Brain pericyte (primary cell): ENCODE measurements around the gene NTSR1.

ENCODE experiments used
- DNase-seq: peaks from one replicate; pipeline ENCODE4 v3.0.0-alpha.2; 2012; ENCODE audit warnings: low read depth, low spot score

NTSR1 gene

GRCh38 chr20:62693524-62693922 is 15.1 kb upstream of the NTSR1 start:
- no peak for DNase-seq

GRCh38 chr20:62694106-62694505 is 14.5 kb upstream of the NTSR1 start:
- DNase-seq = no peak

- no peak for DNase-seq
These were observed 13.8 kb upstream of the NTSR1 start for GRCh38 chr20:62694868-62695267.

- no peak for DNase-seq
These were observed 12.9 kb upstream of the NTSR1 start for GRCh38 chr20:62695448-62696414.

DNA sequence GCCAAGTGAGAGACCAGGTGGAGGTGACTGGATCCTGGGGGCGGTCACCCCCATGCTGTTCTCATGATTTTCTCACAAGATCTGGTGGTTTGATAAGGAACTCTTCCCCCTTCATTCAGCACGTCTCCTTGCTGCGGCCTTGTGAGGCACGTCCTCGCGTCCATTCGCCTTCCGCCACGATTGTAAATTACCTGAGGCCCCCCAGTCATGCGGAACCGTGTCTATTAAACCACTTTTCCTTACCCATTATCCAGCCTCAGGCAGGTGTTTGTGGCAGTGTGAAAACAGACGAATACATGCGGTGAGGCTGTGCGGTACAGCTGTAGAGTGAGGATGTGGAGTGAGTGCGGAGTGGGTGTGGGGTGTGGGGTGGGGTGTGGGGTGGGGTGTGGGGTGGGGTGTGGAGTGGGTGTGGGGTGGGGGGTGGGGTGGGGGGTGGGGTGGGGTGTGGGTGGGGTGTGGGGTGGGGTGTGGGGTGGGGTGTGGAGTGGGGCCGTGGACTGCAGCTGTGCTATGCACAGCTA is 12.1 kb upstream of the NTSR1 start:
- no peak for DNase-seq

GRCh38 chr20:62696989-62697388 is 11.6 kb upstream of the NTSR1 start:
- DNase-seq = no peak

- DNase-seq = no peak
These were observed 11.1 kb upstream of the NTSR1 start for GRCh38 chr20:62697468-62697912.

DNA sequence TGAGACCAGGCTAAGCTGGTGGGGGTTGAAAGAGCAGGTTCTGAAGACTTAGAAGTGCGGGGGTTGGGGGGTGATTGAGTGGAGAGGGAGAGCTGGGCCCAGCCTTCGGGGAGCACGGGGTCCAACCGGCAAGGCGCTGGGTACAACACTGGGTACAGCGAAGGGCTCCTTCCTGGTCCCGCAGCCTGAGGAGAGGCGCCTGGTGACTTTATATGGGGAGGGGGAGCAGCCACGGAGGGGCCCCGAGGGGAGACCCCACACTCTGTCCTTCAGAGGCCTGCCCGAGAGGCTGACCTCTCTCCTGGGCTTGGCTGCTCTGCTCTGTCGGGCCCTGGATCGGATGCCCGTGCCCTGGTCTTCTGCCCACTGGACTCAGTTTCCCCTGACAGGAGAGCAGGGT is 10.4 kb upstream of the NTSR1 start:
- DNase-seq = no peak

- no peak for DNase-seq
These were observed 9.3 kb upstream of the NTSR1 start for GRCh38 chr20:62699296-62699695.

DNA sequence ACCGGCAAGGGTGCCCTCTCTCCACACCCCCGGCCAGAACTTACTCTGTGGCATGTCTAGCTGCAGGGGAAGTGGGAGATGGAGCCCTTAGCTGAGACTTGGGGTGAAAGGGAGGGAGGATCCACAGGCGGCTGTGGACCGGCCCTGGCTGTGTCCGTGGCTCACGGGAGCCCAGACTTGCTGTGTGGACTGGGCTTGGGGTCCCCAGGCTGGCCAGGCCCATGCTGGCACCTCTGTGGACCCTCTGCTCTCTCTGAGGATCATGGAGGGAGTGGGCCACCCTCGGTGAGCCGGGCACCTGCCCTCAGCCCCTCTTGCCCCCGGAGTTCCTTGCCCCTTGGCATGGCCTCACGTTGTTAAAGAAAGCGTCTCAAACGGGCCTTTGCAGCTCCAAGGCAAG is 8.9 kb upstream of the NTSR1 start:
- no peak for DNase-seq

DNA sequence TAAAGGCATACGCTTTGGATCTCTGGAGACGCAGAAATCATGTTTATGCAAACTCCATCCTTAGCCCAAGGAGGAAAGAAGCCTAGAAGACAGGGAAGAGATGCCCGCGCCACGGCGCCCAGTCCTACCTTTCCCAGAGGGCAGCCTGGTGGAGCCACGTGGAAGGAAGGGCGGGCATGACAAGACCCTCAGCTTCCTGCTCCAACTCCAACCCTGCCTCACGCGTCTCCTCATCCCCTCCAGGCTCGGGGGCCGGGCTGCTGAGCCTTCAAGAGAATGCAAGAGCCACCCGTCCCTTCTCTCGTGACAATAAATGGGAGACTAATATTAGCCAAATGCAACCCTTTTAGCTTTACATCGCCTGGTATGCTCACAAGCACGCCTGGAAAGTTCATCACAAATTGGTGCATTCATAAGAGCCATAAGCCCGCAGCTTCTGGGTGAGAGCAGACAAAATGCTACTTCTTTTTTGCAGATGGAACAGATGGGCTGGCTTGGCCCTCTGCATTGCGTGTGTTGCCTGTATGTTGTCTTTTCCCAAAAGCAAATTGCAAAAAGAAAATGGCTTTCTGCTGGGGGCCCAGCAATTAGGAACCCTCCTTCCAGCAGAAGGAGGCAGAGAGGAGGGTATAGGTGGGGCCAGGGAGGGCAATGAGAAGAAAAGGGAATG is 8.2 kb upstream of the NTSR1 start:
- no peak for DNase-seq

- DNase-seq = no peak
These were observed 7.2 kb upstream of the NTSR1 start for GRCh38 chr20:62701161-62702012.

DNA sequence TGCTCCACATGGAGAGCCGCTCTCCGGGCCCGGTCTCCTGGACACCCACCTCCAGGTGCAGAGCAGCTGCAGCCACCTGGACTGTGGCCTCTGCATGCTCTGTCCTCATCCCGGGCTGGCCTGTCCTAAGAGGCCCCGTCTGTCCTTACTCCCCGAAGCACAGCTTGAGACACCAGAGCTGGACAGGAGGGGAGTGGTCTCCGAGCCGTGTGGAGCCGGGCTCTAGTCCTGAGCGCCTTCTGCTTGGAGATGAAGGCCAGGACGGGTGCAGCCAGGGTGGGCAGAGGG is 6.7 kb upstream of the NTSR1 start:
- DNase-seq = no peak

DNA sequence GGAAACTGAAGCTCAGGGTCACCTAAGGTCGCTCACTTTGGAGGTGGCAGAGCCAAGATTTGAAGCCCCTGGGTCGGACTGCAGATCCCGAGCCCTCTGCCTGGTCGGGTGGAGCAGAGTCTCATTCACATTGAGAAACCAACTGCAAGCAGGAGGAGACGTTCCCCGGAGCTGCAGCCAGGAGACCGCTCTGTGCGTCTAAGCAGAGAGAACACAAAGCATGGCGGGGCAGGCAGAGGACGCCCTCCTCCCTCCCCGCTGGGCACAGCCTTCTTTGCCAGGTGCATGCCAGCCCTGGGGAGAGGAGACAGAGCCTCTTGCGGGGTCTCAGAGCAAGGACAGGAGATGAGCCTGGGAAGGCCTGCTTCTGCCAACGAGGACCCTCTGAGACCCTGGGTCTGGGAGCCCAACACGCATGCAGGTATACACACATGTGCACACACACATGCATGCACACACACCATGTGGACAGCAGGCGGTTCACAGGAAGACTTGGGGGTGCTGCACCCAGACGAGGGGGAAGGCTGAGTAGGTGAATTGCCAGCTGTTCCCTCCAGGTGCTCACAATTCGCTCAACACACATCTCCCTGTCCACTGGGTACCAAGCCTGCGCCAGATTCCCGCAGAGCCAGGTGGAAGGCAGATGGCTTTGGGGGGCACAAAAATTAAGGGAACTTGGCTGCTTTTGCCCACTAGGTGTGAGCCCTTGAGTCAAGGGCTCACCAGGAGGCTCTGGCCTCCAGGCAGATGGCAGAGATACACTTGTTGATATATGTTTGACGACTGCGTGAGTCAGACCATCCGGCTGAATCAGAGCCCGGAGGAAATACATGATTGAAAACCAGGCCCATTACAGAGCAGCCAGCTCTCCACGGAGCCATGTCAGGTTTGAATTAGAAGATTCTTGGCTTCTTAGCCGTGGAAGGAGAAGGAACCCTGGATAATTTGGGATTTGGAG is 5.5 kb upstream of the NTSR1 start:
- peak; percentile 27 for DNase-seq

DNA sequence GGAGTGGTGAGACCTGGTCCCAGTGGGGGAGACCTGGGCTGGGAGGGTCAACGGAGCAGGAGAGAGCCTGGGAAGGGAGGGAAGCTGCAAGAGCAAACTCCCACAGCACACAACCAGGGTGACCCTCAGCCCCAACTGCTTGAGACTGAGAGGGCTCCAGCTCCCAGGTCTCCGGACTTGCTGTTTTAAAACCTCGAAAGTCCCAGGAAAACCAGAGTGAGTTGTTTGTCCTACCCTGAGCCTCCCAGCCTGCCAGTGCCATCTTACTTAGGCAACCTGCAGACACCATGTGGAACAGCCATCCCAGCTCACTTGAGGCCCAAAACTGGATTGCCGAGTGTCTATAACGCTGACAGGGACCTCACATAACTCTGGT is 4.8 kb upstream of the NTSR1 start:
- no peak for DNase-seq

DNA sequence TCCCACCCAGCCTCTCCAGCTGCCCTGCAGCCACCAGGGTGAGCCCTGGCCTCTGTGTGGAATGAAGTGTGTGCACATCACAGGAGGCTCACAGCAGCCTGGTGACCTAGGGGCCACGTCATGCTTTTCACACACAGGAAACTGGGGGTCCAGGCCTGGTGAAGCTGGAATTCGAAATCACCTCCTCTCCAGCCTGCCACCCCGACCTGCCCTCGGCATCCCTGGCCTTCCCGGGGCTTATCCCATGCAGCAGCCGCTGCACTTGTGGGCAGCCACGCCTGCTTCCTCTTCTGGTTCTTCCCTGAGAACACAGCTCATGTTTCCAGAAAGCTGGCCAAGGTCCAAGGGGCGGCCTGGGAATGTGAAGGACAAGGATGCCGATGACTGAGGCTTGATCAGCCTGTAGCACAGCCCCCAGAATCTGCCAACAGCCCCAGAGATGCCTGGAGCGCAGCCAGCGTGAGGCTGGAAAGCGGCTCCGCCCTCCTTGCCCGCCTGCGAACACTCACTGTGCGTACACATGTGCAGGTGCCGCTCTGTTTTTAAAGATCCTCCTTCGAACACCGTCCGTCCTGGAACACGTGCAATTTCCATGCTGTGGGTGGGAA is 4.2 kb upstream of the NTSR1 start:
- DNase-seq = peak; percentile 49

DNA sequence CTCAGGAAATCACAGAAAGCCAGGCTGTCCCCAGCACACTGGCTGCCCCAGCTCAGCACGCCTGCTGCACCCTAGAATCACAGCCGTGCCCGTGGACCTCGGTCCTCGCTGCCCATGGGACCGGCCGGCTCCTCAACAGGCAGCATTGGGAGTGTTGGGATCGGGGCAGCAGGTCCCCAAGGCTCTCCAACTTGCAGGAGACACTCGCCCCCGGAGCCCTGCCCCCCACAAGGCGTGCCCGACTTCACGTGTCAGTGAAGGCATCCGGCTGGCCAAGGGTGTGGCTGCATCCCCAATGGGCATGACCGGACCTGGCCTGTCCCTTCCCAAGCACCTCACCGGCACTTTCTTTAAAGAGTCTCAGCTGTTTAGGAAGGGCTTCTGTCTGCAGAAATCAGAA is 3.0 kb upstream of the NTSR1 start:
- no peak for DNase-seq

DNA sequence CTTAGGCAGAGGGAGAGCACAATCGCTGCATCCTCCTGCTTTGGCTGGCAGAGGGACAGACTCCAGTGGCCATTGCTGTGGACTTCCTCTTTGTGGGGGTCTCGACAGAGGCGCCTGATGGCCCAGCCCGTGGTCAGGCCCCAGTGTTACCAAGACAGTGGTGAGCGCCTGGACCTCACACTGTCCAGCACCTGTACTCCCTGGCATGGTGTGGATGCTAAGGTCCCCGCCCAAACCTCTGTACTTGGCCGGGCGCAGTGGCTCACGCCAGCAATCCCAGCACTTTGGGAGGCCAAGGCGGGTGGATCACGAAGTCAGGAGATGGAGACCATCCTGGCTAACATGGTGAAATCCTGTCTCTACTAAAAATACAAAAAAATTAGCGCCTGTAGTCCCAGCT is 2.3 kb upstream of the NTSR1 start:
- no peak for DNase-seq

- no peak for DNase-seq
These were observed 1.8 kb upstream of the NTSR1 start for GRCh38 chr20:62706857-62707256.

DNA sequence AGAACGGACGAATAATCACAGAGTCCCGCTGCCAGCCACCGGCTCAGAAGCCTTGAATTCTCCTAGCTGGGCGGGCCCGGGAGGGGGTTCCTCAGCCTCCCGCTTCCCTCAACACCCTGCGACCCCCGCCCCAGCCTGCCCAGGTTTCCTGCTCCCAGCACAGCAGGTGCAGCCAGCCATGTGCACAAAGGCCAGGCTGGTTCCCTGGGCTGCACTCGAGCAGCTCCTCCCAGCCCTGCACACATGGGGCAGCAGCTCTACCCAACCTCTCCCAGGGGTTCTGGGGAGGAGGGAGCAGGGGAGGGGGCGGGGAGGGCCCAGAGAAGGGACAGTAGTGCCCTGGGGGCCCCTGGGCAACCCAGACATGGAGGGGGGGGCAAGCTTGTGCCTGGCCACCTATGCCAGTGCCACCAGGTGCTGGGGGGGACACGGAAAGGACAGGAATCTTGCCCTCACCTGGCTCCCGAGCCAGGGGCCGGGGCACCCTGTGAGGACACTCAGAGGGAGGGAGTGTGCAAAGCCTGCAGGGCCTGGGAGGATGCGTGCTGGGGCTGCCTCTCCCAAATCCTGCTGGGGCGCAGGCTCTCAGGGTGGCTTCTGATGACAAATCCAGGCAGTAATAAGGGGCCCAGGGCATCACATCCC is 1.2 kb upstream of the NTSR1 start:
- no peak for DNase-seq
